ENCODE results near the gene RAD51B. TPM values are rescaled to one million over a fixed set of nuclear protein-coding genes. Genes with fewer than 3 reads are reported as not detected.
A peak's percentile ranks its signal among the peaks of the same experiment; 100 is the strongest.

The RAD51B gene
- total RNA-seq, 1 experiment from 2014 or later: 16.7 TPM

DNA sequence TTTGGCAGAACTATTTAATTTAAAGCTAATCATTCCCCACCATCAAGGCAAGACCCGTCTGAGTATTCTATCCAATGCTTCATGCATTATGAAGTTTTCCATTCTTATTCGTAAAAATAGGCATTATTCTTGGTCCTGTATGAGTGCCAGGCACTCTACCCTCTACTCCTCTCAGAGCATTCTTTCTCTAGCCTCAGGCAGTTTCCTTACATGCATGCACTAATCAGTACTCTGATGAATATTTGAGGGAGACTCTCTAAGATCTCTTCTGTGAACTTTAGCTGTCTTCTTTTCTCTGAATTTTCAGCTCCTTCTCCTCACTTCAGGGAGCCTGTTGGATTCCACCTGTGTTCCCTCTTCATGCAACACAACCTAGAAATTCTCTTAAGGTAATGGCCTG lies 334.7 kb downstream of the RAD51B start:
- no peak for DNase-seq
- H3K9me3 Mint-ChIP-seq: peaks cover 11 to 13% of the 10 kb centered on the region in 2 experiments; a peak in 4 of 5 replicates
- H4K5ac ChIP-seq (ENCODE audit: insufficient read length, low read depth, low read length): no peak overlapping the region
- H3K9me3 ChIP-seq (ENCODE audit: control insufficient read depth, low read depth, low read length): no peaks in the 10 kb centered on the region
- H2BK120ac ChIP-seq (ENCODE audit: low read depth, low read length, poor library complexity, severe bottlenecking): no peak overlapping the region
- H3T11ph ChIP-seq (ENCODE audit: low read length): no peak overlapping the region
- H3K27me3 Mint-ChIP-seq (ENCODE audit: low read depth): no peaks in the 10 kb centered on the region
- H2BK15ac ChIP-seq (ENCODE audit: low read depth, low read length): no peak overlapping the region
- H3K23me2 ChIP-seq (ENCODE audit: insufficient read length, low read depth, low read length, poor library complexity, severe bottlenecking): no peaks in the 10 kb centered on the region
- H3K4me2 ChIP-seq (ENCODE audit: insufficient read depth, insufficient read length, low read length): no peak overlapping the region
- no peak overlapping the region for H3K18ac ChIP-seq (ENCODE audit: insufficient read length, low read depth, low read length)
- H3K27ac ChIP-seq (ENCODE audit: insufficient read length, low read depth, low read length): no peak overlapping the region
- H2BK20ac ChIP-seq (ENCODE audit: low read depth, low read length, poor library complexity, severe bottlenecking): no peak overlapping the region
- peaks cover 12 to 15% of the 10 kb centered on the region in 2 experiments for H3K4me1 Mint-ChIP-seq
- H3K36me3 Mint-ChIP-seq (ENCODE audit: insufficient read depth in 1 of 3, low read depth in 3 of 3): peaks cover 2 to 14% (median 6%) of the 10 kb centered on the region in 3 experiments; a peak in 4 of 7 replicates
- H3K9ac ChIP-seq (ENCODE audit: extremely low read depth, insufficient read length, low read length): no peak overlapping the region
- TF ChIP-seq, protein P1, sequence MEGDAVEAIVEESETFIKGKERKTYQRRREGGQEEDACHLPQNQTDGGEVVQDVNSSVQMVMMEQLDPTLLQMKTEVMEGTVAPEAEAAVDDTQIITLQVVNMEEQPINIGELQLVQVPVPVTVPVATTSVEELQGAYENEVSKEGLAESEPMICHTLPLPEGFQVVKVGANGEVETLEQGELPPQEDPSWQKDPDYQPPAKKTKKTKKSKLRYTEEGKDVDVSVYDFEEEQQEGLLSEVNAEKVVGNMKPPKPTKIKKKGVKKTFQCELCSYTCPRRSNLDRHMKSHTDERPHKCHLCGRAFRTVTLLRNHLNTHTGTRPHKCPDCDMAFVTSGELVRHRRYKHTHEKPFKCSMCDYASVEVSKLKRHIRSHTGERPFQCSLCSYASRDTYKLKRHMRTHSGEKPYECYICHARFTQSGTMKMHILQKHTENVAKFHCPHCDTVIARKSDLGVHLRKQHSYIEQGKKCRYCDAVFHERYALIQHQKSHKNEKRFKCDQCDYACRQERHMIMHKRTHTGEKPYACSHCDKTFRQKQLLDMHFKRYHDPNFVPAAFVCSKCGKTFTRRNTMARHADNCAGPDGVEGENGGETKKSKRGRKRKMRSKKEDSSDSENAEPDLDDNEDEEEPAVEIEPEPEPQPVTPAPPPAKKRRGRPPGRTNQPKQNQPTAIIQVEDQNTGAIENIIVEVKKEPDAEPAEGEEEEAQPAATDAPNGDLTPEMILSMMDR (conservative IDR thresholded peaks at IDR 0.05): no peak
- WGBS (ENCODE audit: extremely low coverage, insufficient read length, low lambda C conversion rate): no CpG with 5 or more reads among the region's 2 CpGs
- H2AK5ac ChIP-seq (ENCODE audit: insufficient read length, low read length): no peak overlapping the region
- H3K27ac Mint-ChIP-seq: peak overlapping the region in 1 of 3 experiments; percentile 33; a peak in 1 of 7 replicates
- H3K4ac ChIP-seq (ENCODE audit: low read depth, low read length): no peak overlapping the region
- no peak overlapping the region for H3K23ac ChIP-seq (ENCODE audit: insufficient read length, low read depth, low read length)
- no peak overlapping the region for H4K8ac ChIP-seq (replicated peaks; ENCODE audit: insufficient read length, low read depth, low read length)
- no peaks in the 10 kb centered on the region; the same call in 1 of the 2 replicates for H3K4me1 ChIP-seq (ENCODE audit: insufficient read depth, low read length)
- H3K4me3 Mint-ChIP-seq: no peak overlapping the region
- no peaks in the 10 kb centered on the region for H3K79me2 ChIP-seq (ENCODE audit: insufficient read depth, low read length)
- H3K27me3 ChIP-seq (ENCODE audit: insufficient read depth, low read length): no peaks in the 10 kb centered on the region
- H2BK12ac ChIP-seq (ENCODE audit: insufficient read length, low read depth, low read length): no peak overlapping the region
- H4K91ac ChIP-seq (ENCODE audit: insufficient read length, low read depth, low read length): no peak overlapping the region
- no peaks in the 10 kb centered on the region for H4K20me1 ChIP-seq (ENCODE audit: control insufficient read depth, insufficient read depth, insufficient read length)
- H2BK5ac ChIP-seq (ENCODE audit: insufficient read length, low read length): no peak overlapping the region
- no peak overlapping the region for H2AFZ ChIP-seq (ENCODE audit: low read length)
- no peak overlapping the region for H3K14ac ChIP-seq (ENCODE audit: insufficient read depth, low read length)
- no peak overlapping the region for H3K56ac ChIP-seq (ENCODE audit: insufficient read length, low read depth, low read length)
- no peaks in the 10 kb centered on the region for H3K79me1 ChIP-seq (ENCODE audit: insufficient read depth, low read depth, low read length, poor library complexity, severe bottlenecking)
